Frontal cortex (tissue), 4 donors: Measurements from ENCODE around the gene STK32B. TPM values are rescaled to one million over a fixed set of nuclear protein-coding genes. Genes with fewer than 3 reads are reported as not detected.
"Not testable (repeated sequence)": the region's sequence is repeated elsewhere in the genome, so short reads cannot be mapped to it uniquely, and the experiment has no call there.

ENCODE experiments used
- DNase-seq, 2 donors: peaks; one replicate each; pipeline ENCODE4 v3.0.0; 2012; ENCODE audit warnings: low spot score in 2 of 2
- FAIRE-seq: peaks from 2 replicates; lab custom pipeline; 2012; peaks lifted over from hg19 to GRCh38; lab: Jason Lieb, UNC
- total RNA-seq: library from RNA; depleted of rRNA; stranded (reverse); fragments of >200 nt; gene quantifications from one replicate; pipeline ENCODE4 v1.2.3, GENCODE V29; 2014
- donor health status: control.
- donor health status: control.
- donor health status: control.

STK32B gene
- 57.5 TPM for total RNA-seq

DNA sequence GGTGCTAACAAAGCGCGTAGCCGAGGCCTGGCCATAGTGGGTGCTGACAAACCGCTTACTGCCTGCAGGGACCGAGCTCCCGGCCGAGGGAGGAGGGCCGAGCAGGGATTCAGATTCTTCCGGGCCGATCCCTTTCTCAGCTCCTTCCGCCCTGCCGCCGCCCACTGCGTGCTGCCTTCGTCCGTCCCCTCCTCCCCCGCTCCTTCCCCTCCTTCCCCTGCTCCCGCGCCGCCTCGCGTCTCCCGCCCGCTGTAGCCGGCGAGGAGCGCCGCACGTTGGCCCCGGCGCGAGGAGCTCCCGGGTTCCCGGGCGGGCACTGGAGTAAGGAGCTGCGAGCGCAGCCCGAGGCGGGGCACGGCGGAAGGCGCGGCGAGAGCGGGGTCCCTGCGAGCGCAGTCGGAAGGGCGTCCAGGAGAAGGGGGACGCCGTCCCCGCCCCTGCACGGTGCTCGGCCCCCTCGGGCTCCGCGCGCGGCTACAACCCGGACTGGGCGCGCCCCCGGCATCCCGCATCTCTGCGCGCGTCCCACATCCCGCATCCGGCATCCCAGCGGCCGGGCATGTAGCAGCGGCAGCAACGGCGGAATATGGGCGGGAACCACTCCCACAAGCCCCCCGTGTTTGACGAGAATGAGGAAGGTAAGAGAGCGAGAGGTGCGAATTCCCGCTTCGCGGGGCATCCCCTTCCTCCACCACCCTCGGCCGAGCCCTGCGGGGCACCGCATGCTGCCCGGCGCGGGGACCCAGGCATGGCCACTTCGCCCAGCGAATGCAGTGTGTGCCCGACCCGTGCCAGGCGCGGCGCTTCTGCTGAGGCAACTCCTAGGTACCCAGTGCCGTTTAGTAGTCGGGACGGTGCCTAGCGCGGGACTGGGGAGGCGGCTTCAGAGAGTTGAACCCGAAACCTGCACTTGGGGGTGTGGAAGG, at the start of gene STK32B:
TSS of gene STK32B (plus strand) at position 203 of the 926 bp plus-strand sequence.
- DNase-seq (peak; percentile 45 to 69), FAIRE-seq (no peak)

DNA sequence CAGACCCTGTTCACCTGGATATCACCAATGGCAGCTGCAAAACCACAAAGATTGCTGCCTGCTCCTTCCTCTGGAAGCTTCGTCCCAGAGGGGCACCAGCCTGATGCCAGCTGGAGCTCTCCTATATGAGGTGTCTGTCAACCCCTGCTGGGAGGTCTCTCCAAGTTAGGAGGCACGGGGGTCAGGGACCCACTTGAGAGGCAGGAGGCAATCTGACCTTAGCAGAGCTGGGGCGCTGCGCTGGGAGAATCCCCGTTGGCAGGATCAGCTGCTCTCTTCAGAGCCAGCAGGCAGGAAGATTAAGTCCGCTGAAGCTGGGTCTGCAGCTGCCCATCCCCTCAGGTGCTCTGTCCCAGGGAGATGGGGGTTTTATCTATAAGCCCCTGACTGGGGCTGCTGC, 49.6 kb upstream of the STK32B start:
- DNase-seq, FAIRE-seq: not testable (repeated sequence)

DNA sequence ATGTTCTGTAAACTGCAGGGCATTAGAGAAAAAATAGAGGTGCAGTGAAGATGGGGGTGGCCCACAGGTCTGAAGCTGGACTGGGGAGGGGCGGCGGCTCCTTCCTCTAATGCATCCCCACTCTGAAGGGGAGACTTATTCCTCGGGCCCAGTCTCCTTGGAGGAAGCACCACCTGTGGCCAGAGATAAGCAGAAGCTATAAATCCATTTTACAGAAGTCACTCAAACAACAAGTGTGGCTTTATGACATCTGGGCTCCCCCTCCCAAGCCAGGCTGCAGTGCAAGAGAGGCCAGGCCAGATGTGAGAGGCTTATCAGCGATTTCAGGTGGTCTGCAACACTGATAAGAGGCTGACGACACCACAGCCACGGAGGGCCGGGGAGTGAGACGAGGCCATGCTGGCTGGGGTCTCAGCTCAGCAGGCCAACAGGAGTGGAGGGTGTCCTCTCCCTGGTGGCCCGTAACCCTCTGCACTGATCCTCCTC, 47.9 kb upstream of the STK32B start:
- FAIRE-seq (no peak), DNase-seq (no peak)

GRCh38 chr4:5003918-5004317, 47.4 kb upstream of the STK32B start:
- DNase-seq (no peak), FAIRE-seq (no peak)

DNA sequence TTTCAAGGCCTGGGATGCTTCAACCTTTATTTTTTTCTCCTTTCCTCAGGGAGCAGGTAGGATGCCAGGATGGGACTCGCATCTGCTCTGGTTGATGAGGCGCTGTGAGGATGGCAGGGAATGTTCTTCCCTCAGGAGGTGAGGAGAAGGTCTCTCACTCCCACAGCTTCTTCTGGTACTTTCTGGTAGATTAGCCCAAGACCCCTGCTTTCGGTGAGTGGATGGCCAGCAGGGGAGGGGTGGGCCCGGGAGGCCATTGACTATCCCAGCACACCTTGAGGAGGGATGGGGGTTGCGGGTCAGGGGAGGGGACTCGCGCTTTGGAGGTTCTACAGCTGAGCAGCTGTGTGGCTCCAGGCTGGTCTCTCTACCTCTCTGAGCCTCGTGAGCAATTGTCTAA, 46.8 kb upstream of the STK32B start:
- FAIRE-seq (no peak), DNase-seq (no peak)

DNA sequence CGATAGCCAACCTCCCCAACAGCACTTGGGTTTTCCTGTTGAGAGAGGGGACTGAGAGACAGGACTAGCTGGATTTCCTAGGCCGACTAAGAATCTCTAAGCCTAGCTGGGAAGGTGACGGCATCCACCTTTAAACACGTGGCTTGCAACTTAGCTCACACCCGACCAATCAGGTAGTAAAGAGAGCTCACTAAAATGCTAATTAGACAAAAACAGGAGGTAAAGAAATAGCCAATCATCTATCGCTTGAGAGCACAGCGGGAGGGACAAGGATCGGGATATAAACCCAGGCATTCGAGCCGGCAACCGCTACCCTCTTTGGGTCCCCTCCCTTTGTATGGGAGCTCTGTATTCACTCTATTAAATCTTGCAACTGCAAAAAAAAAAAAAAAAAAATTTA, 44.3 kb upstream of the STK32B start:
- not testable (repeated sequence) for DNase-seq, FAIRE-seq

- FAIRE-seq = no peak
- DNase-seq = no peak
Measured at GRCh38 chr4:5009796-5010195, 41.5 kb upstream of the STK32B start.

DNA sequence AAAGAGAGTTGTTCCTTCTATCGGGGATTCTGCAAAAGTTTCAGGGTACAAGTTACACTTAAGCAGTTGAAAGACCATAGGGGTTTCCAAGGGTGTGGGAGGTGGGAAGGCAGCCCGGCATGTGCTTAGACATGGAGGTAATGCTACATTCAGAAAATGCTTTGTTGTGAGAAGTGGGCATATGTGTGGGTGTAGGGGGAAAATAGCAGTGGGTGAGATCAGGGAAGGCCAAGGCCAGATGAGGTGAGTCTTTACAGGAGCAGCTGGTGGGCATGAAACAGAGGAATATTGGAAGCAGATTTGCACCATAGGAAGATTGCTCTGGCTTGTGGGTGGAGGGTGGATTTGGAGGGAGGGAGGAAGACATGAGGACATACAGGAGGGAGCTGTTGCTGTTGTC, 40.3 kb upstream of the STK32B start:
- DNase-seq = no peak
- FAIRE-seq = no peak

DNA sequence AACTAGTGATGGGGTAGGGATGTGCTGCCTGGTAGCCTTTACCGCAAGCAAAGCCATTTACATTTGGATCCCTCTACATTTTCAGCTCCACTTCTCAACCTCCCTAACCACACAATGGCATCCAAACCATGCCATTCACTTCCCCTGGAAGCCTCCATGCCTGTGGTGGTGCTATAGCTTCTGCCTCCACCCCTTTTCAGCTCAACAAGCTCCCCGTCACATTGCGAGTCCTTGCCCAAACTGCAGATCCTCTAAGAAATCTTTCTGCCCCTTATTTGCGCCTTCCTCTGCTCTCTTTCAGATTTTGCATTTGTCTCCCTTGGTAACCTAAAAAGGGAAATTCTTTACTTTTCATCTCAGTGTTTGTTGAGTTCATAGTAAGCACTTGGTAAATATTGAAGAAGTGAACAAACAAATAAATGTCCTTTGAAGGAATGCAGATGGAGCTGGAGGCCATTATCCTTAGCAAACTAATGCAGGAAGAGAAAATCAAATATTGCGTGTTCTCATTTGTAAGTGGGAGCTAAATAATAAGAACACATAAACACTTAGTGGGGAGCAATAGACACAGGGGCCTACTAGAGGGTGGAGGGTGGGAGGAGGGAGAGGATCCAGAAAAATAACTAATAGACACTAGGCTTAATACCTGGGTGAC, 38.9 kb upstream of the STK32B start:
- DNase-seq (no peak), FAIRE-seq (no peak)

GRCh38 chr4:5012958-5013357, 38.3 kb upstream of the STK32B start:
- FAIRE-seq (no peak), DNase-seq (no peak)

DNA sequence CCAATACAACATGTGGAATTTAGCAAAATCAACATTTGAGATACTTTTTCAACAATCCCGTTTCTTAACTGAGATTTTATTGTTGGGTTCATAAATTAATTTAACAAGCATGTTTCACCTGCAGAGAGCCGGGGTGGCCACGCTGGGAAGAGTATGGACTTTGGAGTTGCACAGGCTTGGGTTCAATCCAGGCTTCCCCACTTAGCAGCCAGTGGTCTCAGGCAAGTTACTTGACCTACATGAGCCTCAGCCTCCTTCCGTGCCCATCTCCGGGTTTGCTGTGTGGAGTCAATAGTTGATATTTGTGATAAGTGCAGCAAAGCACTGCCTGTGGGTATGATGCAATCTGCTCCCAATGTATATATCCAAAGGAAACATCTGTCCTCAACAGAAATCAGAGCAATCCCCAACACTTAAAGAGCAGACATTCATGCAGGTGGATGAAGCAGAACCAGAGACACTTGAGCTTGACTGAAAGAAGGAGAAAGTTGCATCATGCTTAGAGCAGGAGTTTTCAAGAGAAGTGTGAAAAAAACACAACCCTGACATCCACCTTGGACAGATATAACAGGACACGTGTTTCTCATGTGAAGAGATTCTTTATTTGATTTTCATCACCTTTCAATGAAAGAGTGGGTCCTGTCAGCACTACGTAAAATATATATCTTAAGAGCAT, 37.1 kb upstream of the STK32B start:
- DNase-seq (no peak), FAIRE-seq (no peak)

DNA sequence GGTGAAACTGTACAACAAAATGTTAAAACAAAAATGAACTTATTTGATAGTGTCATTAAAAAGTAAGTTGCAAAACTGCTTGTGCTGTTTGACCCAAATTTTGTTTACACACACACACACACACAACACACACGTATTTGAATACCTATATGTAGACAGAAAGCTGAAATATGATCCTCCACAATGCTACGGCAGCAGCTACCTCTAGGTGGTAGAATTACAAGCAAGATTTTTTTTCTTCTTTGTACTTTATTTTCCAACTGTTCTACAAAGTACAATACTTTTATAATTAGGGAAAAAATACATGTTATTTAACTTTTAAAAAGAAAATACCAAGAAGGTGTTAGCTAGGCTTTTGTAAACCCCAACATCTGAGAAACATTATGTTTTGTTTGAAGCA, 33.2 kb upstream of the STK32B start:
- FAIRE-seq = no peak
- no peak for DNase-seq

GRCh38 chr4:5018603-5019002, 32.7 kb upstream of the STK32B start:
- DNase-seq = no peak
- no peak for FAIRE-seq

DNA sequence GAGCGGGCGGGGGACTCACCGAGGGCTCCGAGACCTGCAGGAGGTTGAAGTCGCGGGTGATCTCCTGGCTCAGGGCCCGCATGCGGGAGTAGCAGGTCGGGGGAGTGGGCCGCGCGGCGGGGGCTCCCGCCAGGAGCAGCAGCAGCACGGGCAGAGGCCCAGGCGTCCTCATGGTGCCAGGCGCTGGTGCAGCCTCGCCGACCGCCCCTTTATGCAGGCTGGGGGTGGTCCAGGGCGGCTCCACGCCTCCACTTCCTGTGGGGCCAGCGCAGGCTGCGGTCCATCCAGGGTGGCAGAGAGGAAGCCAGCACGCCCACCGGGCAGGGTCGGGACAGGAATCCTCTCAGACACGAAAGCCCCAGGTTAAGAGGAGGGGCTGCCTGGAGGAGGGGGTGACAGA, 32.0 kb upstream of the STK32B start, which contains the start of gene CYTL1:
TSS of gene CYTL1 (minus strand) at position 185 of the 400 bp plus-strand sequence. CDS start at position 172, 13 bp downstream.
- FAIRE-seq (no peak), DNase-seq (no peak)

GRCh38 chr4:5019796-5020195, 31.5 kb upstream of the STK32B start:
- no peak for FAIRE-seq

GRCh38 chr4:5020341-5020740, 30.9 kb upstream of the STK32B start:
- FAIRE-seq (no peak), DNase-seq (no peak)

More at GRCh38 chr4:5019796-5020195, 31.5 kb upstream of the STK32B start:
- DNase-seq = no peak

DNA sequence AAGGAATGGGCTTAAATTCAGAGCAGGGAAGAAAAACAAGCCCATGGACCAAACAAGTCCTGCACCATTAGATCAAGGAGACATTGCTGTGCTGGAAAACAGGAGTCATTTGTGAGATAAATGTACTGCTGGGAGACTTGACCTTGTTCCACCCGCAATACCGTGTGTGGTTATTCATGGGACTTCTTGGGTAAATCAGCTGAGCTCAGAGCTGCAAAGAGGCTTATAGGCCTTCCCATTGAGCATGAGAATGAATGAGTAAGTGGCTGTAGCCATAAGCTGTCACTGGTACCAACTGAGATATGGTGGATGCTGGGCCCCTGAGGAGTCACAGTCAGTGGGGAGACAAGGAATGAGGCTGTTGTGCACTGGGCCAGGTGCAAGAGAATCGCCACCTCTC, 29.7 kb upstream of the STK32B start:
- DNase-seq (no peak), FAIRE-seq (no peak)

DNA sequence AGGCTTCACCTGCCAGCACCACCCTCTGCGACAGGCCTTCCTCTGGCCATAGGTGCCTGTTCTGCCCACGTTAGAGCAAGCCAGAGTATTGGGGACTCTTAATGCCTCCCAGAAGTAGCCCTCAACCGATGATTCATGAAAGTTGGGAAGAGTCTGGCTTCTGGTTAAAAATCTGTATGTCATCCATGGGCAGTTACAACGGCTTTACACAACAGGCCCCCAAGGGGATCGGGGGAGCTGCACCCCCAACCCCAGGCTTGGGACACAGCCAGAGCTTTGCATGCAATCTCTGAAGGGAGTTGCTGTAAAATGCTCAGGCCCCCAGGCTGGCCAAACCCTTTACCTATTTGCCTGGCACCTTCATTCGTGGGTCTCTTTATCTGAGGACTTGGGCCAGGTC, 26.6 kb upstream of the STK32B start:
- FAIRE-seq = no peak
- DNase-seq = no peak

- no peak for DNase-seq
- no peak for FAIRE-seq
Measured at GRCh38 chr4:5026371-5026770, 24.9 kb upstream of the STK32B start.

- DNase-seq = no peak
- no peak for FAIRE-seq
Measured at GRCh38 chr4:5027346-5027745, 23.9 kb upstream of the STK32B start.
